Measurements from ENCODE around the gene MOSMO. TPM values are rescaled to one million over a fixed set of nuclear protein-coding genes. Genes with fewer than 3 reads are reported as not detected.

The MOSMO gene
- total and polyA plus RNA-seq, 2 donors (not counting 3 experiments of a cell fraction or from before 2014, with no cell fraction given) = 15.9 to 22.0 TPM

DNA sequence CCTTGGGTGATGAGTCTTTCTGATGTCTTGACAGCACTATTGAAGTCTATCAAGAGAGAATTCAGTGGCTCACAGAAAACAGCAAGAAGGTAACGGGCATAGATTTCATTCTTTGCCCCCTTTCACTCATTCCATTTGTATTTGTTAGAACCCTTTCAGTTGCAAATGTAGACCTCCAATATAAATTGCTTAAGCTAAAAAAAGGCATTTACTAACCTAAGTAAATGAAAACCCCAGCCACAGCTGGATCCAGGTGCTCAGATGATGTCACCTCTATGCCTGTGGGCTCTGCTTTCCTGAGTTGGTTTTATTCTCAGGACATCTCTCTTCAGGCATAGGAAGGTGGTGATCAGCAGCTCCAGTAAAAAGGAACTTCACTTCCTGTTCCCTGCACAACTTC, 95.5 kb downstream of the MOSMO start:
- FAIRE-seq = no peak
- Histone ChIP-seq H3K4me1 (ENCODE audit: control insufficient read depth, extremely low read depth, insufficient read depth, low read length) (no peaks in the 10 kb centered on the region), H4K20me1 (replicated peaks; ENCODE audit: control insufficient read depth, extremely low read depth, insufficient read depth, low read length) (no peaks in the 10 kb centered on the region), H3K4me3 (replicated peaks in 1 of 3; ENCODE audit: insufficient read depth in 1 of 3, low read depth in 1 of 3, low read length in 3 of 3) (no peak overlapping the region), H3K79me2 (ENCODE audit: control insufficient read depth, insufficient read depth, low read length) (no peaks in the 10 kb centered on the region), H3K9me3 (replicated peaks; ENCODE audit: control insufficient read depth, insufficient read depth, low read length) (no peaks in the 10 kb centered on the region), H3K27me3 (ENCODE audit: control insufficient read depth in 2 of 2, insufficient read depth in 2 of 2, low read length in 2 of 2) (peaks cover 3 to 16% of the 10 kb centered on the region in 2 experiments), H2AFZ (ENCODE audit: low read depth, low read length) (no peak overlapping the region), H3K36me3 (ENCODE audit: control insufficient read depth in 2 of 2, extremely low read depth in 1 of 2, insufficient read depth in 2 of 2, low read length in 2 of 2) (no peaks in the 10 kb centered on the region), H3K4me2 (ENCODE audit: insufficient read depth, low read length) (no peak overlapping the region), H3K9ac (replicated peaks; ENCODE audit: extremely low read depth, insufficient read depth, low read length) (no peak overlapping the region), H3K9me1 (replicated peaks; ENCODE audit: control insufficient read depth, extremely low read depth, insufficient read depth, low read length) (no peaks in the 10 kb centered on the region), H3K27ac (ENCODE audit: insufficient read depth, low read depth, low read length) (no peak overlapping the region)
- TF ChIP-seq, protein P1, sequence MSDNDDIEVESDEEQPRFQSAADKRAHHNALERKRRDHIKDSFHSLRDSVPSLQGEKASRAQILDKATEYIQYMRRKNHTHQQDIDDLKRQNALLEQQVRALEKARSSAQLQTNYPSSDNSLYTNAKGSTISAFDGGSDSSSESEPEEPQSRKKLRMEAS (IDR thresholded peaks at IDR 0.05; ENCODE audit: insufficient read depth, insufficient read length) = no peak
- TF ChIP-seq FOS (IDR thresholded peaks at IDR 0.05; ENCODE audit: borderline replicate concordance, insufficient read depth, low read length) (no peak), GATA2 (IDR thresholded peaks at IDR 0.05; ENCODE audit: insufficient read depth, insufficient read length, low read depth, low read length) (no peak), POLR2AphosphoS5 (IDR thresholded peaks at IDR 0.05; ENCODE audit: insufficient read depth, low read depth, low read length) (no peak), EZH2 (IDR thresholded peaks at IDR 0.05; ENCODE audit: borderline replicate concordance, low read depth, low read length, severe bottlenecking) (no peak), JUN (IDR thresholded peaks at IDR 0.05; ENCODE audit: borderline replicate concordance, insufficient read depth, insufficient read length, low read depth) (no peak), MYC (IDR thresholded peaks at IDR 0.05; ENCODE audit: low read depth, low read length) (no peak), POLR2A (IDR thresholded peaks at IDR 0.05; ENCODE audit: low read depth, low read length) (no peak)
- no TSS peak for BruUV-seq (replicated peaks)
- no peak for DNase-seq (ENCODE audit: low read depth, low spot score)
- CTCF ChIA-PET = interaction anchor here (0.8 kb wide), 1 partner anchor 26 kb away, joined by 3 read pairs; no protein-coding TSS in a partner anchor
- intact Hi-C loops (cut with micrococcal nuclease) (no loop called here), dilution Hi-C loops (cut with MboI; ENCODE audit: extremely low pct_ligation_motif_present, low sequenced_read_pairs) (no loop called here)
- POLR2A ChIA-PET = no interaction called here

All from endothelial cell of umbilical vein (primary cell).